SH-SY5Y (cell line): ENCODE results near the gene SLCO3A1.

ENCODE experiments used
- GATA2 ChIP-seq: IDR thresholded peaks from 2 replicates; pipeline ENCODE4 v1.6.1; 2011; ENCODE audit warnings: mild to moderate bottlenecking, low read depth, low read length
- GATA3 ChIP-seq: IDR thresholded peaks from 2 replicates; pipeline ENCODE4 v1.6.1; 2011; ENCODE audit warnings: low read depth, mild to moderate bottlenecking, low read length, moderate library complexity

DNA sequence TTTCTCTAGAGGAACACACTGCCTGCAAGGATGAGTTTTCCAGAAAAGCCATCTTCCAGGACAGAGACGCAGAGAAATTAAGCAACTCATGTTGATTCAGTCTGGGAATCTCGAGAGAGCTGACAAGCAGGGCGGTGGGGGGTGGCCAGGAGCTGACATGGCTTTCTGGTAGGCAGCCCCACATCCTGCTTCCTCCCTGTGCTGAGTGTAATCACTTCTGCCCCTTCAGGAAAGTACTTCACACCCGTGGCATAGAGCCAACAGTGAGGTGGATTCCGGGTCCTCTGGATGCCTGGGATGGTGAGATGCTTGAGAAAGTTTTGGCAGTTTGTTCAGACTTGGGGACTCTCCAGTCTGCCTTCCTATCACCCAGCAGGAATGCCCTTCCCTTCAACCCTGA lies 221.1 kb downstream of the SLCO3A1 start:
- TF ChIP-seq GATA3 (no peak), GATA2 (no peak)
